Fibroblast of skin of right quadriceps (primary cell): Measurements from ENCODE around the gene EPB42.

ENCODE experiments used
- DNase-seq: peaks from one replicate; pipeline ENCODE4 v3.0.0-alpha.2; 2013

EPB42 gene

DNA sequence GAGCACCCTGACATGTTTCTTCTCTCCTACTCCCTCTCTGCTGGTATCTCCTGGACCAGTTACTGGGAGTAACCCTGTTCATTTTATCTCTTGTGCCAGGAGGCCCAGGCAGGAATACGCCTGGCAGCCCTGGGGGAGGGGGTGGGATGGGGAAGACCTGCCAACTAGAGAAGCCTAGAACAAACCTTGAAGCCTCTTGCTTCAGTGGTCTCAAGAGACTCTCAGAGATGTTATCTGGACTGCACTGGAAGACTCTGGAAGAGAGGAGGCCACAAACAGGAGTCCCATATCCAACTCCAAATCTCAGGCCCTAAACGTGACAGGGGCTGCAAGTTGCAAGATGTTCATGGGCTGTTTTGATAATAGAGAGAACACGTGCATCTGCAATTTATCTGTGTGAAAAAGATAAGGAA, at the start of gene EPB42:
TSS of gene EPB42 (minus strand) at position 28 of the 413 bp plus-strand sequence. CDS start 193 bp downstream, outside the sequence.
- DNase-seq, result no peak

DNA sequence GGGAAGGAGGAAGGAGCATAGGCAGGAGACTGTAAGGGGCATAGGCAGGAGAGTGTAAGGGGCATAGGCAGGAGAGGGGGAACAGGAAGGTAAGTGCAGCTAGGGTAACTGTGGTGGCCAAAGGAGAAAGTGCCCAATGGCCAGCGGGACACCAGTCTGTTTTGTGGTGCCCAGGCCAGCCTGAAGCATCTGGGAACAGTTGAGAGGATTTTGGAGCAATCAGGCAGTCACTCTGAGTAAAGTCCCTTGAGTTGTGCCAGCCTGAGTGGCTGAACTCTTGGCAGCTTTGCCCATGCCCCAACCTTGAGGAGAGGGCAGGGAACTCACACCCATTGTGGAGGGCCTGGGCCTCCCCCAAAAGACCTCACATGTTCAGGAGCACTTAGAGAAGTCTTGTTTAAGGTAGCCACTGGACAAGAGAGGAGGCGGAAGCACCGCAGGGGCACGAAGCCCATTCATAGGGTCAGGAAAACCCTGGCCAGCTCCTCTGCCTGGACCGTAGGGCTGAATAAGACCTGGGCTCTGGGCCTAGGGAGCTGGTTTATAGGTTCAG, 49.4 kb upstream of the EPB42 start:
- no peak for DNase-seq

DNA sequence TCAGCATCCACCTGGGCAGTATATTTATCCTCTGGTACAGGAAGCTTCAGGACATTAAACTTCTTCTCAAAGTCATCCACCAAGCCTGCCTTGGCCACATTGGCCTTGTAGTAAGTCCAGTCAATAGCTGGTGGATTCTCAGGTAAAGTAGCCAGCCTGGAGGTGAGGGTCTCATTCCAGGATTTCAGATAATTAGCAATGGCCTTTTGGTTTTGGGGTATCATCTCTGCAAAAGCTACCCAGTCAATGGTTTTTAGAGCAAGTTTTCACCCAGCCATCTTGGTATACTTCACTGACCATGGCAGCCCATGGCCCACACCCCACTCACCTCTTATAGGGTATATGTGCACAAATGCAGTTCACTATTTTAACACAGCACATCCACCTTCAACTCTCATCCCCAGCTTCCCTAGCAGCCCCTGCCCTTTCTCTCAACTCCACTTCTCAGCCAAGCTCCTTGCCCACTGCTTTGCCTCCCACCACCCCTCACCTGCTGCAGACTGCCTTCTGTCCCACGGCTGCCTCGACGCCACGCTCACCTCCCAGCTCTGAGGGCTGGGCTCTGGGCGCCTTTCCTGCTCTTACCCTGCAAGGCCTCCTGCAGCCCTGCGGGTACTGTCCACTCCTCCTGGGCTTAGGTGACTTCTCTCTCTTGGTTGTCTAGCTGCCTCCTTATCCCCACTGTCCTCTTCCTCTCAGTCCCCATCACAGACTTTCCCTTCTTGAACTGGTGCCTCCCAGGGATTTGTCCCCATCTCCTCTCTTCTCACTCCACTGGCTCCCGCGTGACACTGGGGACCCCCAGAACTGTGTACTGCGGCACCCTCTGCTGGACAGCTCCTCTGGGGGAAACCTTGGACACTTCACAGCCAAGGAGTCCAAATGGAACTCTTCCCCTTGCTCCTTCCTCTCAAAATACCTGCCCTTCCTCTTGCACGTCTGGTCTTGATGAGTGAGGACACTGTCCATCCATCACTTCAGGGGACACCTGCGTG, 47.6 kb upstream of the EPB42 start:
- no peak for DNase-seq

DNA sequence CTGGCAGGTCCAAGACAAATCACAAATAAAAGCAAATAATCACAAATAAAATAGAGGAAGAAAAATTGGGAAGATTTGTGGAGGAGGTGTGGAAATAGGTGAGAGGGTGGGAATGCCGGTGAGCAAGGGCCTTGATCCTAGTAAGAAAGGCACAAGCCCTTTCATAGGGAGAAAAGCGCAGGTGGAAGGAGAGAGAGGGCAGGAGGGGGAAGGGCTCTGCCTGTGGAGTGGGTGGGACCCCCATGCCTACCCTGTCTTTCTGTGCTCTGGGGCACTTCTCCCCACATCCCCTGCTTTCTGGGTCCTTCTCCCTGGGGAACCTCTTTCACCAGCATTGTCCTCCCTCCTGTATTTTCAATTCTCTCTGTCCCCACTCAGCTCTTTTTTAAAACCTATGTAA, 46.6 kb upstream of the EPB42 start:
- DNase-seq, result no peak

DNA sequence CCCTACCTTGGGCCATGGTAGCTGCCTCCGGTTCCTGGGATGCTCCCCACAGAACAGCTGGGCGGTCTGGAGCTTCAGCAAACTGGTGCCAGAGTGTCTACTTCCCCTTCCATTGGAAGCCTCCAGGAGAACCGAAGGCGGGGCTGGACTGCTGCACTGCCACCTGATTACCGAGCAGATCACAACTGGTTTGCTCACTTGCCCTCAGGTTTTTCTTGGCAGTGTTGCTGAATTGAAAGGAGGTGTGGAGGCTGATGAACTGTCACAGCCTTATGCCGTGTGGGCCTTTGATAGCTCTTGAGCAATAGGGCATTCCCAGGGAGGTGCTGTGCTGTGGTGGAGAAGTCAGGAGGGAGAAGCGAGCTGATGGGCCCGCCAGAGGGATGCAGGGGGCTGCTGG, 46.0 kb upstream of the EPB42 start, which contains the start of gene TGM5:
TSS of gene TGM5 (minus strand) at position 95 of the 400 bp plus-strand sequence. CDS start at position 16, 79 bp downstream.
- DNase-seq, result no peak

DNA sequence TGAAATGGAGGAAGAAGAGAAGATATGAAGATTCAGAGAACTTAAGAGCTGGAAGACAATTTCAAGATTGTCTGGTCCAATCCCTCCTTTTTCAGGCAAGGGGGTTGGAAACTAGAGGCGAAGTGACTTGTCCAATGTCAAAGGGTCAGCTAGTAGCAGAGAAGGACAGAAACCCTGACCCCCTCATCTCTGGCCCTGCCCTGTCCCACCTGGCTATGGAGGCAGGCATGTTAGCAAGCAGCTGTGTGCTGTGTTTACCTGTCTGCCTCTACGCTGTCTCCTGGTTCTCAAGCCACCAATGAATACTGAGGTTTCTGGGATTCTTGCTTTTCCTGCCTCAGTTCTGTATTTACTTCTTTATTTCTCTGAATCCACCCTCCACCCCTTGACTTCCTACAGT, 45.6 kb upstream of the EPB42 start:
- no peak for DNase-seq

DNA sequence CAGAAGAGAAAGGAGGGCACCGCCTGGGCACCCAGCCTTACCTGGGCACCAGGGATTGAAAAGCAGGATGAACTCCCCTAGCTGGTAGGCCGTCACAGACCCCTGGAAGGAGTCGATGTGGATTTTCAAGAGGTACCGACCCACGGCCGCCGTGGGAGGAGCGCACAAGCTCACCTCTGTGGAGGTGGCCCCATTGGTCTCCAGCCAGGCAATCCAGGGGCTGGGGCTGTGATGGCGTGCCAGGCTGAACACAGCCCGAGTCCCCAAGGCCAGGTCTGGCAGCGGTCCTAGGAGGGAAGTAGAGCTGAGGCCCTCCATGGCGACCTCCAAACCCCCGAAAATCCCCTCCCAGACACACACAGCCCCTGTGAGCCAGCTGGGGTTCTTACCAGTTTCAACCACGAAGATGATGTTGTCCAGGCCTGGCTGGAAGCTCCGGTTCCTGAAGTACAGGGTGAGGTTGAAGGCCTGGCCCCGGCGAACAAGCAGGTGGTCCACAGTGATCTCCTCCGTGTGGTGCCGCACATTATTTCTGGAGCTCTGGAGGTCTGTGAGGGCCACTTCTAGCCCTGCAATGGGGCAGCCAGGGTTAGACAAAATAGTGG, 39.3 kb upstream of the EPB42 start:
- no peak for DNase-seq

DNA sequence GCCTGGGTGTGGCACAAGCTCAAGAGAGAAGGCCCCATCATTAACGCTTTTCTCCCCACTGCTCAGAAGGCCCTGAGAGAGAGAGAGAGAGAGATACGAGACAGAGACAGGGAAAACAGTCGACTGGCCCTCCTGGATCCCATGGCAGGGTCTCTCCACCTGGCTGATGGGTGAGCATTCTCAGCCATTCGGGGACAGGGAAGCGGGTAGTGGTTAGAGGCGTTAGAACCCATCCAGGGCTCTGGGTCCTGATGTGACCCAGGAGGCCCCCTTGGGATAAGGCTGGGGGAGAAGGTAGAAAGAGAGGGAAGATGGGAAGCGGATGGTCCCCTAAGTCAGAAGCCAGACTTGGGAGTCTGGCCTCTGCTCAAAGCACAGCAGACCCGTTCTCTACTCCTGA, 38.0 kb upstream of the EPB42 start:
- DNase-seq, result no peak

DNA sequence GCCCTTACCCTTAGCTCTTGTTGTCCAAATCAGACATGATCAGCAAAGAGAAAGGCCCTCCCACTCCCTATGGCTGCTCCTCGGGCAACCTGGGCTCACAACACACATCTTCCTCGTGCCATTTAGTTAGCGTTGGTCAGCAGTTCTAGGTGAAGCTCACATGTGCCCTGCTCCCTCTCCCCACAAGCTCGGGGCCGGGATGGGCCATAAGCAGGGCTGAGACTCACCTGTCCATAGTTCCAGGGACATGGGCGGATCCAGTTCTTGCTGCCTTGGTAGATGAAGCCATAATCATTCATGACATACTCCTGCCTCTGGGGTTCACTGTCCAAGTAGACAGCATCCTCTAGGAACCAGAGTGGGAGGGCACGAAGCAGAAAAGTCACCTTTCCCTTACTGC, 35.5 kb upstream of the EPB42 start:
- no peak for DNase-seq

DNA sequence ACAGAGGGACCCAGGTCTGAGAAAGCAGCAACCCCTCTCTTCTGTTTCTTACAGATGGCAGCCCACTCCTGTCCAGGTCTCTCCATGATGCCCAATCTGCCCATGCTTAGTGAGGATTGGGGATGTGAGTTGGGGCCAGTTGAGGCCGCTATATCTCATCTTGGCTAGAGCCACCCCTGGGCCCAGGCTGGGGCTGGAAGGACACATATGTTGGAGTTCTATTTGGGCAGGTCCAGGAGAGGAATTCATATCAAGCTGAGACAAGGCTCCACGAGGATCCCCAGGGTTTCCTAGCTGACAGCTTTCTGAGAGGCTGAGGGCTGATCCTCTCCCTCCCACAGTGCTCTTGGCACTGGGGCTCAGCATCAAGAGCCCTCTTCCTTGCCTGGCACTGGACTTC, 34.6 kb upstream of the EPB42 start:
- DNase-seq, result no peak

DNA sequence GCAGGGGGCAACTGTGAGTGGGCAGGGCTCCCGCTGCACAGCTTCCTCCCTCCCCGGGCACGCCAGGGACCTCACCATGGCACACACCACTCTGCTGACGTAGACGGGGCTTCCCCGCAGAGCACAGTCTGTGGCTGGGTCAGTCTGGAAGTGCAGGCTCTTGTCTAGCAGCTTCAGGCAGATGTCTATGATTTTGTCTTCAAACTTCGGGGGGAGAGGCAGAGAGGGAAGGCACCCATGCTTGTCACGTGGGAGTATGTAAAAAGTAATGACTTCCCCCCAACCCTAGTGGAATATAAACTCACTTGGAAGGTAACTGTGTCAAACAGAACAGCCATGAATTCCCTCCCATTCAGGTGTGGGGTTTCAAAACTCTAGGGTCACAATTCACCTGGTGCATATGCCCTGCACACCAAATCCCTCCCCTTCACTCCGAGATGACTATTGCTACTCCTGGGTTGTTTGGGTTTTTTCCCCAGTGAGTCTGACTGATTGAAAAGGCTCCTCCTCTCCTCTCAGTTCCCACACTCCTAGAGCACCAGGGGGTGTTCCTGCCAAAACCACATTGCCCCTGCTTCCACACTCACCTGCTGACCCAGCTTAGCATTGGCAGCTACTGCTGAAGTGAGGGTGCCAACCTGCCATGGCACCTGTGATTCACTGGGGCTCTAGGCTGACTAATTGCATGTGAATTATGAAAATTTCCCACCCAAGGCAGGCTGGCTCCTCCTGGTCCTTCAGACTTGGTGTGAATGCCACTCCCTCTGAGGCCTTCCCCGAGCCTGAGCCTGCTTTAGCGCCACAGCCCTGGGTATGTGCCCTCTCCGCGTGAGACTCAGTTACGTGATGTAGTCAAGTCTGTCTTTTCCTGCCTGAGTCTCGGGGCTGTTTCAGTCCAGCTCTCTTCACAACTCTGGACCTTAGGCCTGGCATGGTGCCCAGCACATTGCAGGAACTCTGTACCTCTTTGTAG, 32.9 kb upstream of the EPB42 start:
- DNase-seq, result no peak

DNA sequence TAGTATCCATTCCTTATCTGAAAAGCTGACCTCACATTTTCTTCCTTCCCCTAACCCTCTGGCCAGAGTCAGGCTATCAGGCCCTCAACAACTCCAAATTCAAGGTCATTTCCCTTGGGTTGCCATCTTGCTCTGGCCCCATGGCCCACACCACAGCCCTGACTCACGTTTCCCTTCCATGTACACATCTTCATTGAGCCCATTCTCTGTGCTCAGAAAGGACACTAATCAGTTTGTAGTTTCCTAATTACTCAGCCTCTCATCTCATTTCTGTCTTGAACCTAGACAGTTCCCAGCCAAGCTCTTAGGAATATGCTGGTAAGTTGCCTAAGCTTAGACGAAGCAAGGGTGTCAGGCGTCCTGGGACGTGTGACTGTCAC, 31.0 kb upstream of the EPB42 start:
- no peak for DNase-seq

DNA sequence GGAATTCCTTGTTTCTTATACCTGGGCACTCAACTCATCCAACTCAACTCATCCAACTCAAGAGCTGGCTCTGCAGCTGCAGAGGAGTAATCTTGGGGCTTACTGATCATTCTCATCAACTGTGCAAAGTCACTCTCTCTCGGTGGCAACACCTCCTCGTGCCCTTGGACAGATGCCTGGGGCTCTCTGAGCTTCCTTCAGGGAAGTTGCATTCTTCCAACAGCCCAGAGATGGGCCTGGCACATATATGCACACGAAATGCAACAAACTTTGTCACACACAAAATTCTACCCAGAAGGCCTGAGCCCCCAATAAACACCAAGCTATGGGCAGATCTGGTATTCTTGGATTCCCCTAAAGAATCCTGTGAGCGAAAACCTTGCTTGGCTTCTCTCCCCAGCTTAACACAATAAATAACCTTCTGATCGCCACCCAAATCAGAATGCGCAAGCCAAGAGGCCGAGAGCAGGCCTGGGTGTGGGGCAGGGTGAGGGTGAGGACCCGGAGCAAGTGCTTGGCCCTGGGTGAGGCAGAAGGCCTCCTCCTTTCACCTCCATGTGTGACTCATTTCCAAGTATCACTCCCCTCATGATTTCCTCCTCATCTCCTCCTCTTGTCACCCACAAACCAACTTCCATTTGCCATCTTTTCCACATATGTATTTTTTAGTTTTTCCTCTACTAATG, 30.5 kb upstream of the EPB42 start:
- DNase-seq, result no peak

DNA sequence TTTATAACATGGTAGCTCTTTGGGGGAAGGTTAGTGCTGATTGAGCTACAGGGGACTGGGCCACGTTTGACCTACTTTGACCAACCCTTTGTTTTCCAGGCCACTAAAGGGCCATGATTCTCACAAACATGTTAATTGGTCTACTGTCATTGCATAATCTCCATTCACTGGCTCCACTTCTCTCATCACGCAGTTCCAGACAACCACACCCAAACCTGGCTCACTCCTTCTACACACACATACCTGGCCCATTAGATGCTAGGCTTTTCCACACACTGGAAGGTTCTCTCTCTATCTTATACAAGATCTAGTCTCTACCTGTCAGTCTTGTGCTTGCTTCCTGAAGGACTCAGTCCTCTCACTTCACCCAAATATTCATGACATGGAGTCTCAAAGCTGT, 30.0 kb upstream of the EPB42 start:
- DNase-seq, result no peak

DNA sequence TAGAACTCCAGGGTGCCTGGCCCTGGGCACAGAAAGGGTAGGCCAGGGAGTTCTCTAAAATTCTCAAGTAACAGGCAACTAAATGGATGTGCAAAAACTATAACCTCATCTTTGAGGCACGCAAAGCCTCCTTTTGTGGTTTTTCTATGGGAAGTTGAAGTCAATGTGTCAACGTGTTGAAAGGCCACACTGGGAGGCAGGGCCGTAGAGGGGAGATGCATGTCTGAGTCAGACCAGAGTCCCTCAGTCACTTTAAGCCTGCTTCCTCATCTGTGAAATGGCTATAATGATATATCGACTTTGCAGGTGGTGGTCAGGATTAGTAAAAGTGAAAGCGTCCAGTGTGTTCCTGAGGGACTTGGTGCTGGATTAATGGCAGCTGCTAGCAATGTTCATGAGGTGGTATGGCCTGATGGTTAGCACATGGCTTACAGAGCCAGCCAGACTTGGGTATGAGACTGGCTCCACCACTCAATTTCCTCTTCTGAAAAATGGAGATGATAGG, 28.9 kb upstream of the EPB42 start:
- DNase-seq, result peak; percentile 80

DNA sequence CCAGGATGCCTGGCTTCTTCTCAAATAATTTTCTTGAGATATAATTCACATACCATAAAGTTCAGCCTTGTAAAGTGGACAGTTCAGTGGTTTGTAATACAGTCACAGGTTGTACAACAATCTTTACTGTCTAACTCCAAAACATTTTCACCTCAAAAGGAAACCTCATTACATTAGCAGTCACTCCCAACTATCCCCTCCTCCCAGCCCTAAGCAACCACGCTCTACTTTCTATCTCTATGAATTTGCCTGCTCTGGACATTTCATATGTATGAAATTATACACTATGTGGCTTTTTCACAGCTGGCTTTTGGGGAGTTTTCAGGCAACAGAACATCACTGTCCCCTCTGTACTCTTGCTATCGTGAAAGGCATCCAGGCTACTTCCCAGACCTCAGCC, 28.4 kb upstream of the EPB42 start:
- peak; percentile 7 for DNase-seq

DNA sequence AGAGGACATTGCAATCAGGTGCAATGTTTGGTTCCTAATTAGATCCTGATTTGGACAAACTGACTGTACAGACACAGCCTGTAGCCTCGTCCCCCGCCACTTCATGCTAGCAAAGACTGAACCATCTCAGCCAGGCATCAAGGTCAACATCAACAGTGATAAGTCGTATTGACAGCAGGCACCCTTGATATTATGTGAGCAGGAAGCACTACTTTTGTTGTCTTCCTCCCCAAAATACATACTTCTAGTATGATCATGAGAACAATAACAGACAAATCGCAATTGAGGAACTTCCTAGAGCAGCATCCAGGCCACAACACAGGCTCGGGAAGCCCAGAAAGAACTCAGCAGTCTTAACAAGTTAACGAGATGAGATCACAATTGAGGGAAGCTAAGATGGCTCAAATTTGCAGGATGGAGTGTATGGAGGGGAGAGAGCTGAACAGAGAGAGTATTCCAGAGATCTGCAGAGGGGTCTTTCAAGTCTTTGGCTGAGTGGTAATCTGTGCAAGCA, 25.5 kb upstream of the EPB42 start:
- DNase-seq, result no peak

DNA sequence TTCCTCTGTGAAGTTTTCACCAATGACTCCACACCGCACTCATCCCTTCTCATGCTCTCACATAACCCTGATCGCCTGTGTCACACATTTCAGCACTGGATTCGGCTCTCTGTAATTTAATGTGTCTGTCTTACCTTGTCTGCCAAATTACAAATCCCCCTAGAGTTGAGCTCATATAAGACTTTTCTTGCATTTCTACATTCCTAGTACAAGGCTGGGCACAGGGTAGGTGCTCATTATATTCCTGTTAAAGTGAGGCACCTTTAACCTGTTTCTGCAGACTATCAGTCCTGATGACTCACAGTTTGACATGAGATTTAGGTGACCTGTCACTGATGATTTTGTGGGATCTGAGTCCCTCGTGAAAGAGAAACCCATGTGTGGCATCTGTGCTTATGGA, 23.3 kb upstream of the EPB42 start:
- DNase-seq, result no peak

DNA sequence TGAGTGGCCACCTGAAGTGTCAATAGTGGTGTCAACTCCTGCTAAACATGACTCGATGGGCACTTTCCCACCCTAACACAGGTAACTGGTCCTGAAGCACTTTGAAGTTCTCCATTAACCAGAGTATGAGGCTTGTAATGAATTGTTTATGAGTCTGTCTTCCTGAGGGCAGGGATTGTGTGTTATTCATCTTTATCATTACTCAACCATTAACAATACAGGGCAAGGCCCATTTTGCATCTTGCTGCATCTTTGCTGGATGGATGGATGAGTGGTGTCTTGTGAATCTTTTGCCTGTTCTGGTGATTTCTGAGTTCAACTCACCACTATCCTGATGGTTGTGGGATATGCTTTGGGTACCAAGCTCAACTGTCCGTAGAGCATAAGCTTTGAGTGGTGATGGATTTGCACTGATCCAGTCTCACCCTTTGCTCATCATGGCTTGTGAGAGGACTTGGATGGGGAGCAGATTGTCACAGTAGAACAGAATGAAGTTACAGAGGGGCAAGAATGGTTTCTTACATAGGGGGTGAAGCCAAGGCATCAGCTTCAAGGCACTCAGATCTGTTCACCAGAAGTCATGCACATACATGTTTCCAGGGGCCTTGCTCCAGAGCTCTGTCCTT, 22.3 kb upstream of the EPB42 start:
- DNase-seq, result no peak

DNA sequence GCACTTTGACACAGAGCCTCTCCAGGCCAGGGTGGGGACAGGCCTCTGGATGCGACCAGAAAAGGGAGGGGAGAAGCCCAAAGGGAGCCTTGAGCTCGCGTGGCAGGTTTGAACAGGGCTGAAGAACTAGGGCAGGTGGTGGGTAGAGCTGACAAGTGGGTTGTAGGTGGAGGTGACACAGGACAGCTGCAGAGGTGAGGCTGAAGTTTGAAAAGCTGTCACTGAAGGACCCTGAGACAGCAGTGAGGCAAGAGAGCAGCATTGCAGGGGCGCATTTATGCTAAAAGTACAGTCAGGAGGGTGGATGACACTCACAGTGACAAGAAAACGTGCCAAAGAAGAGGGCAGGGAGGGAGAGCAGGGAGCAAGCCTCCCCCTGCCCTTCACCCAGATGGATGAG, 21.8 kb upstream of the EPB42 start:
- no peak for DNase-seq

DNA sequence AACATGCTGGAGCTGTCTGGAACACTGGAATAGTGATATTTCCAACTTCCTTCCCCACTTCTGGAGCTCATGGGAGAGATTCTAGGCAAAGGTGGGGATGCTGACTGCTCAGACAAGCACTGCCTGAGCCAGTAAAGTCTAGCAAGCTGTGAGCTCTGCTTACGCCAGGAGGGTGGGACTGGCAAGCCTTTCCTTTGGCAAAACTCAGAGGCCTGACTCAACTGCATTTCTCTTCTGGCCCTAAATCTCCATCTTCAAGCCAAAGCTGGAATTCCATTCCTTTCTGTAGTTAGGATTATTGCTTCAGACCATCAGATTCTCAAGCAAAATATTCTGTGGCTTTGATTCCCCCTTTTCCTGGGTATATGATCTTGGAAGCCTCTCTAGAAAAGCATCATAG, 20.3 kb upstream of the EPB42 start:
- peak; percentile 34 for DNase-seq
